ENCODE measurements around the gene GPR156.
"Not testable (repeated sequence)": the region's sequence is repeated elsewhere in the genome, so short reads cannot be mapped to it uniquely, and the experiment has no call there.

The GPR156 gene

DNA sequence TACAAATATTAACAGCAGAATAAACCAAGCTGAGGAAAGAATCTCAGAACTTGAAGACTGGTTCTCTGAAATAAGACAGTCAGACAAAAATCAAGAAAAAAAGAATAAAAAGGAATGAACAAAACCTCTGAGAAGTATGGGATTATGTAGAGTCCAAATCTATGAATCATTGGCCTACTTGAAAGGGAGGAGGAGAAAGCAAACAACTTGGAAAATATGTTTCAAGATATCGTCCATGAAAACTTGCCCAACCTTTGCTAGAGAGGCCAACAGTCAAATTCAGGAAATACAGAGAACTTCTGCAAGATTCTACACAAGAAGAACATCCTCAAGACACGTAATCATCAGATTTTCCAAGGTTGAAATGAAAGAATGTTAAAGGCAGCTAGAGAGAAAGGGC is 6.5 kb upstream of the GPR156 start:
- DNase-seq; H3K27ac Mint-ChIP-seq; H3K36me3 Mint-ChIP-seq; H3K4me1 Mint-ChIP-seq; H3K4me3 Mint-ChIP-seq; ATAC-seq (replicated peaks): not testable (repeated sequence)
- peaks cover 30 to 39% of the 10 kb centered on the region in 2 donors for H3K27me3 Mint-ChIP-seq
- peaks cover 18 to 20% of the 10 kb centered on the region in 2 donors for H3K9me3 Mint-ChIP-seq

DNA sequence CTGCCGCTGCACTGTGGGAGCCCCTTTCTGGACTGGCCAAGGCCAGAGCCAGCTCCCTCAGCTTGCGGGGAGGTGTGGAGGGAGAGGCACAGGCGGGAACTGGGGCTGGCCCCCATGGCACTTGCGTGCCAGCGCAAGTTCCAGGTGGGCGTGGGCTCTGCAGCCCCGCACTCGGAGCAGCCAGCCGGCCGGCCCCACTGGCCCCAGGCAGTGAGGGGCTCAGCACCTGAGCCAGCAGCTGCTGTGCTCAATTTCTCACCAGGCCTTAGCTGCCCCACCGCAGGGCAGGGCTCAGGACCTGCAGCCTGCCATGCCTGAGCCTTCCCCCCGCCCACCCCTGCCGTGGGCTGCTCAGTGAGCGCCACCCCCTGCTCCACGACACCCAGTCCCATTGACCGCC is 4.6 kb upstream of the GPR156 start:
- Mint-ChIP-seq H3K4me1 (peaks cover 0 to 1% of the 10 kb centered on the region in 2 donors), H3K27ac (no peak overlapping the region), H3K9me3 (peaks cover 17 to 20% of the 10 kb centered on the region in 2 donors), H3K27me3 (peaks cover 39 to 52% of the 10 kb centered on the region in 2 donors), H3K4me3 (no peak overlapping the region), H3K36me3 (peaks cover 0 to 8% of the 10 kb centered on the region in 2 donors)
- DNase-seq, result no peak
- no peak for ATAC-seq (replicated peaks)

DNA sequence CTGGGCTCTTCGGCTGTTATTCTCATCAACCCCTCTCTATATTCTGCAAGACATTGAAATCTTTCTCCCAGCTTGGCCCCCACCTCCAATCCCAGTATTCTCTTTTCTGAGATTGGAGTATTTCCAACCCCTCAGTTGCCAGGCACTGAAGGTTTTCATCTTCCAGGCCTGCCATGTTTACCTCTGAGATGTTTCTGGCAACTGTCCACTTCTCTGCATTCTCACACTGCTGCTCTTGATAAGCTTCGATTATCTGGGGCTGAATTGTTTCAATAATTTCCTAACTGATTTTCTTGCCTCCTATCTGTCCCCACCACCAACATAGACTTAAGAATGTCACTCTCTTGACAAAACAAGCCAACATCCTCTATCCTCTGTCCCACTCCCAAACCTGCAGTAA is 1.4 kb upstream of the GPR156 start:
- peaks cover 0 to 3% of the 10 kb centered on the region in 2 donors for H3K4me1 Mint-ChIP-seq
- DNase-seq, result no peak
- peaks cover 3 to 5% of the 10 kb centered on the region in 2 donors for H3K9me3 Mint-ChIP-seq
- no peak for ATAC-seq (replicated peaks)
- H3K4me3 Mint-ChIP-seq, result no peak overlapping the region
- peaks cover 44 to 60% of the 10 kb centered on the region in 2 donors for H3K27me3 Mint-ChIP-seq
- no peaks in the 10 kb centered on the region for H3K36me3 Mint-ChIP-seq
- no peak overlapping the region for H3K27ac Mint-ChIP-seq

DNA sequence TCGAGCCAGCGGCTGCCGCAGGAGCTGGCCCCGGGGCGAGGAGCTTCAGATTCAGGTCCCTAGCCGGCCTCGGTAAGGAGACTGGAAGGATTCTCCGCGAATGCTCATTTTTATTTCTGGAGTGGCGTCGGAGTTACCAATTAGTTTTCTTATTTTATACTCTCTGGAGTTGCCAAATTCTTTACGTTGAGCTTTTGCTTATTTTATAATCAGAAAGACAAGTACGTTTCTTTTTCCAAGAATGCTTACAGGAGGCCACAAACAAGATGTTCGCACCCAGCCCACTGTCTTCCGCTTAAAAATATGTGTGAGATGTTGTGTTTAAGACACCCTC is 453 bp upstream of the GPR156 start:
- H3K27me3 Mint-ChIP-seq, result peaks cover 45 to 66% of the 10 kb centered on the region in 2 donors
- no peaks in the 10 kb centered on the region for H3K36me3 Mint-ChIP-seq
- H3K9me3 Mint-ChIP-seq, result peaks cover 1 to 3% of the 10 kb centered on the region in 2 donors
- ATAC-seq (replicated peaks) (no peak), DNase-seq (no peak)
- H3K4me1 Mint-ChIP-seq, result peaks cover 0 to 3% of the 10 kb centered on the region in 2 donors
- no peak overlapping the region for H3K4me3 Mint-ChIP-seq
- no peak overlapping the region for H3K27ac Mint-ChIP-seq

DNA sequence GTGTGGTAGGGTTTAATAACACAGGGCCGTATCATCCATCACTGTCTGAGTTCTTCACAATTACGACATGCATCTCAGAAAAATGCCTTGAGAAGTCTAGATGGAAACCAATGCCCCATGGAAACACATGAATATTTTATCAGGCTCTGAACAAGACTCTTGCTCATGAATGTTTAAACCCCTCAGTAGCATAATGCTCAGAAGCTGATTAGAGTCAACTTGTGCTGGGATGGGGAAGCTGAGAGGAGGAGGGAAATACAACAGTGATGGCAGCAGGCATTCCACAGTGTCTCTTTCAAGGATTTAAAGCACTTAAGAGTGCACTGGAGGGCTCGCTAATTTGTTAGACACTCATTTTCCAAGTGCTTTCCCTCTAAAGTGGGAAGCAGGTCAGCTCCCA is 3.8 kb downstream of the GPR156 start:
- DNase-seq (no peak), ATAC-seq (replicated peaks) (no peak)
- no peak overlapping the region for H3K27ac Mint-ChIP-seq
- no peaks in the 10 kb centered on the region for H3K36me3 Mint-ChIP-seq
- peaks cover 0 to 3% of the 10 kb centered on the region in 2 donors for H3K4me1 Mint-ChIP-seq
- H3K9me3 Mint-ChIP-seq, result no peaks in the 10 kb centered on the region
- peaks cover 37 to 67% of the 10 kb centered on the region in 2 donors for H3K27me3 Mint-ChIP-seq
- H3K4me3 Mint-ChIP-seq, result no peak overlapping the region

DNA sequence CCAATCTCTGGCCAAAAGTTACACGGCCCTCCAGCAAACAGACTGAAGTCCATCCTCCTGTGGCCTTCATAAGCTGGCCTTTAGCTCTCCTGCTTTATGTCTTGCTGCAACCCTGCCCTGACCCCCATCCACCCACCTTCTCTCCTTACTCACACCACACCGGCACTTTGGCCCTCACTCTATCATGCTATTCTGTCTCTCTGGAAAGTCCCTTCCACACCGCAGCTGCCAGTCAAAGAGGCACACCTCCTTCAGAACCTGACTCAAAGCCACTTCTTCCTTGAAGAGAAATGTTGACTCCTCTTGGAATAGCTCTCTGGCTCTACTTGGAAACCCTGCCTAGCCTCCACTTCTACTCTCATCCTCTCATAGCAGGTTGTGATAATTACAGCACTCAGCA is 4.5 kb downstream of the GPR156 start:
- no peaks in the 10 kb centered on the region for H3K36me3 Mint-ChIP-seq
- ATAC-seq (replicated peaks) (no peak), DNase-seq (no peak)
- peaks cover 0 to 3% of the 10 kb centered on the region in 2 donors for H3K4me1 Mint-ChIP-seq
- H3K27me3 Mint-ChIP-seq, result peaks cover 37 to 67% of the 10 kb centered on the region in 2 donors
- no peak overlapping the region for H3K27ac Mint-ChIP-seq
- H3K4me3 Mint-ChIP-seq, result no peak overlapping the region
- H3K9me3 Mint-ChIP-seq, result no peaks in the 10 kb centered on the region

DNA sequence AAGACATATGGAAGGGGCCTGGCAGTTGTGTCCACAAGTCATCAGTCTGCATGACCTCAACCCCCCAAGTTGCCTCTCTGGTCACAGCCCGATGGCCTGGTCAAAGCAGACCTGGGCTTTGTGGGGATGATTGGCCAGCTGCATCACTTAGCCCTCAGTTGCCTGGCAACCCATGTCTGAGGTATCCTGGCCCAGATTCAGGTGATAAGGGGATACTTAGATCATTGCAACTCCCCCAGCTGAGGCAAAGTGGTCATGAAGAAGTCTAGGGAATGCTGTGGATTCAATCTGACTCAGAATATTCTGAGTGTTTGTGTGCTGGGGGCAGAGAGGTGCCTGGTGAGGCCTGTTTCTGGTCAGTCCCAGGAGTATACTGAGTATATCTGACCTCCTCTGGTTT is 5.0 kb downstream of the GPR156 start:
- no peaks in the 10 kb centered on the region for H3K9me3 Mint-ChIP-seq
- H3K36me3 Mint-ChIP-seq, result no peaks in the 10 kb centered on the region
- DNase-seq (no peak), ATAC-seq (replicated peaks) (no peak)
- H3K27me3 Mint-ChIP-seq, result peaks cover 37 to 68% of the 10 kb centered on the region in 2 donors
- H3K4me1 Mint-ChIP-seq, result peaks cover 0 to 3% of the 10 kb centered on the region in 2 donors
- no peak overlapping the region for H3K27ac Mint-ChIP-seq
- no peak overlapping the region for H3K4me3 Mint-ChIP-seq

DNA sequence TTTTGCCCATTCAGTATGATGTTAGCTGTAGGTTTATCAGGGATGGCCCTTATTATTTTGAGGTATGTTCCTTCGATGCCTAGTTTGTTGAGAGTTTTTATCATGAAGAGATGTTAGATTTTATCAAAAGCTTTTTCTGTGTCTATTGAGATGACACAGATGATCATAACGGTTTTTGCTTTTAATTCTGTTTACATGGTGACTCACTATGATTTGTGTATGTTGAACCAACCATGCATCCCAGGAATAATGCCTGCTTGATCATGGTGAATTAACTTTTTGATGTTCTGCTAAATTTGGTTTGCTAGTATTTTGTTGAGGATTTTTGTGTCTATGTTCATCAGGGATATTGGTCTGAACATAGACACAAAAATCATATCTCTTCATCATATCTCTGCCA is 8.3 kb downstream of the GPR156 start:
- Mint-ChIP-seq H3K4me1 (no peaks in the 10 kb centered on the region), H3K27me3 (peaks cover 31 to 58% of the 10 kb centered on the region in 2 donors), H3K27ac (no peak overlapping the region), H3K36me3 (no peaks in the 10 kb centered on the region), H3K9me3 (no peaks in the 10 kb centered on the region), H3K4me3 (no peak overlapping the region)
- ATAC-seq (replicated peaks), result no peak
- DNase-seq, result no peak

DNA sequence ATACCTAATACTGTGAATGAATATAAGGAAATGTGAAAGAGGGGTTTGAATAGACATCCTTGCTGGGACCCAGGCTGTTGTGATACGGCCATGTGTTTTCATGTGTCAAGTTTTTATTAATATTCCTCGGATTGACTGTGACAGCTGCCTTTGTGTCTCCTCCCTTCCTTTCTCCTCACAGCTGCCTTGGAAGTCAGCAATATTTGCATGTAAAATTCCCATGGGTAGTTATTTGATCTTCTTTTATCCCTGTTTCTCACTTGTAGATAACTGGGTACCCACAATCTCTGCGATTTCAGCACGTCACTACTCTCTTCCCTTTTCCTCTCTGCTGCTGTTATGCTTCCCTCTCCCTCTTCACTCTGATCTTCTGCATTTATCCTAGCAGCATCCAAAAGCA is 9.4 kb downstream of the GPR156 start:
- Mint-ChIP-seq H3K27ac (no peak overlapping the region), H3K36me3 (no peaks in the 10 kb centered on the region), H3K27me3 (peaks cover 27 to 47% of the 10 kb centered on the region in 2 donors), H3K4me1 (no peaks in the 10 kb centered on the region), H3K4me3 (no peak overlapping the region), H3K9me3 (no peaks in the 10 kb centered on the region)
- ATAC-seq (replicated peaks) (no peak), DNase-seq (no peak)

DNA sequence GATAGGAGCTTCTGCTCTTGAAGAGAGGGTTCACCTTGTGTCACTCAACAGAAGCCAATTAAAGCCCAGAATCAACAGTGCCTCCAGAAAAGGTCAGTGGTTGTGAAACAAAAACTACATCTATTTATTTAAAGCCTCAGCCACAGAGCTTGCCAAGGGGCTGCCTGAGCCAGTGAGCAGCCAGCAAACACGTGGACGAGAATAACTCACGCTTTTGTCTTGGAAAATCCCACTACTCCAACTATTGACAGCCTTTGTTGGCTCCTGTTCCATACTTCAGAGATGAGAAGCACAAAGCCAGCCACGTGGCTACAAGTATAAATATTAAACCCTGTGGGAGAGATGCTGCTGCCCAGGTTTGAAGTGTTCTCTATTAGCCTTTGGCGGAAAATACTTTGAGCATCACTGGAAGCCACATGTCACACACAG is 10.3 kb downstream of the GPR156 start:
- H3K4me3 Mint-ChIP-seq, result no peak overlapping the region
- H3K9me3 Mint-ChIP-seq, result no peaks in the 10 kb centered on the region
- no peak for ATAC-seq (replicated peaks)
- peaks cover 26 to 49% of the 10 kb centered on the region in 2 donors for H3K27me3 Mint-ChIP-seq
- no peaks in the 10 kb centered on the region for H3K36me3 Mint-ChIP-seq
- H3K4me1 Mint-ChIP-seq, result no peaks in the 10 kb centered on the region
- no peak overlapping the region for H3K27ac Mint-ChIP-seq
- DNase-seq, result no peak

DNA sequence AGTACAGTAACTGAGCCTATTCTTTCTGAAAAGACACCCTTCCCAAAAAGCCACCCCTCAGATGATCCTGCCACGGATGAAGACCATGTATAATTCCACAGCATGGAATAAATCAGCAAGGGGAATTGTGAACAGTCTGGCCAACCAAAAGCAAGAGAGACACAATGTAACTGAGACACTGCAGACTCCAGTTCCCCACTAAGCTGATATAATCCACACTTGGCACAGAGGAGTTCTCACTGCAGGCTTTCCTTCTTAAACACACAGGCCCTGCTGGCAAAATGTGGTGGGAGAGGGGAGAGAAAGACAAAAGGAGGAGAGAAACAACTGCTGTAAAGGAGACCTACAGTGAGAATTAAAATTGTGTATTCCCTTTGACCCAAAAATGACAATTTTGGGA is 12.7 kb downstream of the GPR156 start:
- Mint-ChIP-seq H3K9me3 (no peaks in the 10 kb centered on the region), H3K4me3 (no peak overlapping the region), H3K27me3 (peaks cover 20 to 32% of the 10 kb centered on the region in 2 donors), H3K36me3 (no peaks in the 10 kb centered on the region), H3K4me1 (no peaks in the 10 kb centered on the region), H3K27ac (no peak overlapping the region)
- DNase-seq (no peak), ATAC-seq (replicated peaks) (no peak)

DNA sequence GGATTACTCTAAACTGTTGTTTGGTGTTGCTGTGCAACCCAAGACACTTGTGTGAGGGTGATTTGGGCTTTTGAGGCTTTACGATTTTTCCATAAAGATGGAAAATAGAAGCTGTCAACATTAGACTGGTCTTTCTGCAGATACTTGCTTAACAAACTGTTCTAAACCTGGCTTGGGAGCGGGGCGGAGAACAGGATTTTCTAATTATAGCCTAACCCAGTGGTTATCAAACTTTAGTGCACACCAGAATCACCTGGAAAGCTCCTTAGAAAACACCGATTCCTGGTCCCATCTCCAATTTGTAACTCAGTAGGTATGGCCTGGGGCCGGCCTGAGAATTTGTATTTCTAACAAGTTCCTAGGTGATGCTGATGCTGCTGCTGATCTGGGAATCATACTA is 19.0 kb downstream of the GPR156 start:
- Mint-ChIP-seq H3K27me3 (peaks cover 20 to 29% of the 10 kb centered on the region in 2 donors), H3K4me3 (no peak overlapping the region), H3K4me1 (no peaks in the 10 kb centered on the region), H3K36me3 (no peaks in the 10 kb centered on the region), H3K27ac (no peak overlapping the region), H3K9me3 (no peaks in the 10 kb centered on the region)
- DNase-seq, result no peak
- no peak for ATAC-seq (replicated peaks)

DNA sequence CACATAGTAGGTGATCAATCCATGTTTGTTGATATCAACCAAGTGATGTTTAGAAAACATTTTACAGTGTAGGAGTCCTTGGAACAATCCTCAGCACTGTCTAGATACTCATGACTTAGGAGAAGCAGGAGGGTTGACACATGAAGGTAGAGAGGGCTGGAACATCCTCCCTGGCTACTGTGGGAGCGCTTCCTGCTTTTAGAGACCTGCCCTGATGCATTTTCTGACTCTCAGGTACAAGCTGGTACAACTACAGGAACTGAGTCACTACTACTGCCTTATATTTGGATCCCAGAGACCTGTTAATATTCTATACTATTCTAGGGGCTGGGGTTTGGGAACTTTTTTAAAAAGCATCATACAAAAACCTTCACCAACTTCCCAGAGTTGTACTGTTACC is 20.1 kb downstream of the GPR156 start:
- no peak overlapping the region for H3K27ac Mint-ChIP-seq
- H3K4me3 Mint-ChIP-seq, result no peak overlapping the region
- DNase-seq, result no peak
- ATAC-seq (replicated peaks), result no peak
- H3K9me3 Mint-ChIP-seq, result no peaks in the 10 kb centered on the region
- peaks cover 20 to 25% of the 10 kb centered on the region in 2 donors for H3K27me3 Mint-ChIP-seq
- no peaks in the 10 kb centered on the region for H3K4me1 Mint-ChIP-seq
- H3K36me3 Mint-ChIP-seq, result no peaks in the 10 kb centered on the region

DNA sequence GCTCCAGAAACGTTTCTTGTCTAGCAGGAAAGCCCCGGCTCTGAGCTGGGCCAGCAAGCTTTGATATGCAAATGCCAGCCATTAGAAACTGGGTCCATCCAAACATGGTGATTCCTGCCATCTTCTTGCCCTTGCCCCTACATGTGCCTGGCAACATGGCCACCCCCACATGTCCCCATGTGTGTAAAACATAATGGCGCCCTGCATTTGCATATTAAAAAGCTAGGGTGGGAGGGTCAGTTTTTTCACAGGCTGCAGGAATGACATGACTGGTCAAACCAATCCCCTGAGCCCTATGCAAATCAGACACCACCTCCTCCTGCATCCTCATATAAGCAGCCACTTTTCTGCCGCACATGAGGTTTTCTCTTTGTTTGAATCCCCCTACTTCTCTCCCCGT is 21.2 kb downstream of the GPR156 start:
- Mint-ChIP-seq H3K27ac (no peak overlapping the region), H3K4me3 (no peak overlapping the region), H3K4me1 (no peaks in the 10 kb centered on the region), H3K36me3 (no peaks in the 10 kb centered on the region), H3K9me3 (no peaks in the 10 kb centered on the region), H3K27me3 (peaks cover 20 to 23% of the 10 kb centered on the region in 2 donors)
- ATAC-seq (replicated peaks) (no peak), DNase-seq (no peak)

DNA sequence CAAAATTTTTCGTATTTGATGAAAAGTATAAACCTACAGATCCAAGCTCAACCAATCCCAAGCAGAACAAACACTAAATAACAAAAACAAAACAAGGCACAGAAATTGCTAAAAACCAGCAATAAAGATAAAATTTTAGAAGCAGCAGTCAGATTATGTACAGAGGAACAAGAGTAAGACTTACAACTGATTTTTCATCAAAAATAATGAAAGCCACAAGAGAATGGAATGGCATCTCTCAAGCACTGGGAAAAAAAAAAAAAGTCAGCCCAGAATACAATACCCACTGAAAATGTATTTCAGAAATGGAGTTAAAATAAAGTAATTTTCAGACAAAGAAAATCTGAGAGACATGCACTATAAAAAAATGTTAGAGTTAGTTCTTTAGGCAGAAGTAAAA is 27.0 kb downstream of the GPR156 start:
- no peak for ATAC-seq (replicated peaks)
- no peaks in the 10 kb centered on the region for H3K4me1 Mint-ChIP-seq
- H3K36me3 Mint-ChIP-seq, result no peaks in the 10 kb centered on the region
- H3K27ac Mint-ChIP-seq, result no peak overlapping the region
- no peak for DNase-seq
- no peak overlapping the region for H3K4me3 Mint-ChIP-seq
- peaks cover 18 to 19% of the 10 kb centered on the region in 2 donors for H3K9me3 Mint-ChIP-seq
- peaks cover 14 to 18% of the 10 kb centered on the region in 2 donors for H3K27me3 Mint-ChIP-seq

DNA sequence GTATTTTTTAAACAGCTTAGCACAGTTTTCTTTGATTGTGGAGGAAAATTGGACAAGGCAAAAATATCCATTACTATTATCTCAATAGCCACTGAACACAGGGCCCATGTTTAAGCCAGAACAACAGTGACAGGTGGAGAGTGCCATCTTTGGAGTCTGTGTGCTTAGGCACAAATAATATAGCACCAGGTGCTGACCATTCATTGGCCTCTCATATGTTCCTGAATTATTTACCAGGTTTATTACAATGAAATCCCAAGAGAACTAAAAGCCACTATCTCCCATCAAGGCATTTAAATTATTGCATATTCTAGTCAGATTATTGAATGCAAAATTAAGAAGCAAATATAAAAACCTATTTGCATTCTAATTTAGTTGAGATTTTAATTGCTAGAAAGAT is 39.6 kb downstream of the GPR156 start:
- DNase-seq, result no peak
- peaks cover 18 to 31% of the 10 kb centered on the region in 2 donors for H3K27me3 Mint-ChIP-seq
- H3K9me3 Mint-ChIP-seq, result no peaks in the 10 kb centered on the region
- H3K36me3 Mint-ChIP-seq, result no peaks in the 10 kb centered on the region
- H3K4me1 Mint-ChIP-seq, result no peaks in the 10 kb centered on the region
- no peak for ATAC-seq (replicated peaks)
- H3K27ac Mint-ChIP-seq, result no peak overlapping the region
- H3K4me3 Mint-ChIP-seq, result no peak overlapping the region

All from stimulated activated naive B cell treated with anti-CD40 and anti-IgM and Interleukin-4, amounts not matched to agents 10 μg/mL and 1 μg/mL and 100 μg/mL, for 72 hours (primary cell).